Neural progenitor cell (in vitro differentiated cells): ENCODE results near the gene BRWD1. TPM values are rescaled to one million over a fixed set of nuclear protein-coding genes. Genes with fewer than 3 reads are reported as not detected.

ENCODE experiments used
- DNase-seq: peaks from one replicate; pipeline ENCODE4 v3.0.0-alpha.2; 2016; ENCODE audit warnings: low spot score
- H2AFZ ChIP-seq: fragments of 200-600 bp; sonication (generic); replicated peaks from 2 replicates; pipeline ENCODE4 v1.6.1; 2016; ENCODE audit warnings: antibody characterized with exemption
- H3F3A ChIP-seq: fragments of 200-600 bp; sonication (generic); 2 replicates; pipeline ENCODE4 v1.6.1; 2016; ENCODE audit warnings: antibody characterized with exemption, low read depth
- H3K27ac ChIP-seq: fragments of 200-600 bp; sonication (generic); 2 replicates; pipeline ENCODE4 v1.5.1; 2016; ENCODE audit warnings: mild to moderate bottlenecking
- H3K27me3 ChIP-seq: fragments of 200-600 bp; sonication (generic); 2 replicates; pipeline ENCODE4 v1.6.1; 2016; ENCODE audit warnings: mild to moderate bottlenecking, moderate library complexity
- H3K36me3 ChIP-seq: fragments of 200-600 bp; sonication (generic); 2 replicates; pipeline ENCODE4 v1.5.1; 2016
- H3K4me1 ChIP-seq: fragments of 200-600 bp; sonication (generic); 2 replicates; pipeline ENCODE4 v1.6.1; 2016; ENCODE audit warnings: mixed run types
- H3K4me2 ChIP-seq: fragments of 200-600 bp; sonication (generic); 2 replicates; pipeline ENCODE4 v1.6.1; 2016
- H3K4me3 ChIP-seq: fragments of 200-600 bp; sonication (generic); 2 replicates; pipeline ENCODE4 v1.5.1; 2016
- H3K79me2 ChIP-seq: fragments of 200-600 bp; sonication (generic); 2 replicates; pipeline ENCODE4 v1.6.1; 2016; ENCODE audit warnings: low read depth
- H3K9ac ChIP-seq: fragments of 200-600 bp; sonication (generic); 2 replicates; pipeline ENCODE4 v1.6.1; 2016
- H3K9me3 ChIP-seq: fragments of 200-600 bp; sonication (generic); 2 replicates; pipeline ENCODE4 v1.5.1; 2016; ENCODE audit warnings: low read depth
- H4K20me1 ChIP-seq: fragments of 200-600 bp; sonication (generic); 2 replicates; pipeline ENCODE4 v1.6.1; 2016; ENCODE audit warnings: low read depth
- H3K27ac Mint-ChIP-seq: 3 replicates; pipeline ENCODE4 v1.8.0; 2021; ENCODE audit warnings: mixed read lengths
- H3K27me3 Mint-ChIP-seq: 2 replicates; pipeline ENCODE4 v1.8.0; 2022; ENCODE audit warnings: low read depth, mild to moderate bottlenecking, inconsistent platforms, moderate library complexity, mixed read lengths; ENCODE audit not compliant: insufficient read depth
- H3K36me3 Mint-ChIP-seq: 3 replicates; pipeline ENCODE4 v1.8.0; 2021; ENCODE audit warnings: mixed read lengths
- H3K4me1 Mint-ChIP-seq: 3 replicates; pipeline ENCODE4 v1.8.0; 2021; ENCODE audit warnings: mixed read lengths
- H3K4me3 Mint-ChIP-seq: 3 replicates; pipeline ENCODE4 v1.8.0; 2021; ENCODE audit warnings: mild to moderate bottlenecking, moderate library complexity, mixed read lengths
- H3K9me3 Mint-ChIP-seq: 3 replicates; pipeline ENCODE4 v1.8.0; 2020; ENCODE audit warnings: mixed read lengths
- CTCF ChIP-seq: fragments of 200-600 bp; sonication (generic); IDR thresholded peaks from 2 replicates; pipeline ENCODE4 v1.5.1; 2017; ENCODE audit warnings: antibody characterized with exemption, mild to moderate bottlenecking
- EZH2 ChIP-seq: fragments of 200-600 bp; sonication (generic); IDR thresholded peaks from 2 replicates; pipeline ENCODE4 v1.6.1; 2017; ENCODE audit warnings: antibody characterized with exemption, mild to moderate bottlenecking, moderate library complexity
- EZH2phosphoT487 ChIP-seq: fragments of 200-600 bp; sonication (generic); IDR thresholded peaks from 2 replicates; pipeline ENCODE4 v1.6.1; 2017; ENCODE audit warnings: antibody characterized with exemption
- total RNA-seq: library from RNA; depleted of rRNA; stranded (reverse); fragments of >200 nt; gene quantifications from 2 replicates; pipeline ENCODE4 v1.2.3, GENCODE V29; 2015; ENCODE audit warnings: low replicate concordance

BRWD1 gene
- total RNA-seq, 1 donor from 2014 or later: 130 TPM

GRCh38 chr21:39315603-39316445 lies 2.4 kb upstream of the BRWD1 start:
- Histone ChIP-seq H3K4me3 (no peak overlapping the region), H4K20me1 (peaks cover 14% of the 10 kb centered on the region), H2AFZ (no peak overlapping the region), H3K79me2 (peaks cover 40% of the 10 kb centered on the region), H3F3A (peaks cover 9% of the 10 kb centered on the region), H3K4me2 (no peak overlapping the region), H3K9me3 (no peaks in the 10 kb centered on the region), H3K36me3 (no peaks in the 10 kb centered on the region), H3K27me3 (no peaks in the 10 kb centered on the region), H3K9ac (no peak overlapping the region), H3K4me1 (peaks cover 11% of the 10 kb centered on the region), H3K27ac (no peak overlapping the region)
- TF ChIP-seq EZH2: no peak
- TF ChIP-seq CTCF: no peak
- no peak for TF ChIP-seq EZH2phosphoT487
- peaks cover 10% of the 10 kb centered on the region for H3K27me3 Mint-ChIP-seq
- H3K4me1 Mint-ChIP-seq: peaks cover 12% of the 10 kb centered on the region
- no peaks in the 10 kb centered on the region for H3K9me3 Mint-ChIP-seq
- no peak for DNase-seq
- no peak overlapping the region for H3K27ac Mint-ChIP-seq
- peaks cover 19% of the 10 kb centered on the region for H3K36me3 Mint-ChIP-seq
- peak overlapping the region; percentile 3 for H3K4me3 Mint-ChIP-seq

GRCh38 chr21:39314143-39315027 lies 953 bp upstream of the BRWD1 start:
- Histone ChIP-seq H3F3A (peaks cover 9% of the 10 kb centered on the region), H2AFZ (peak overlapping the region; percentile 91), H3K9ac (peak overlapping the region; percentile 96), H3K4me3 (peak overlapping the region; percentile 93), H3K9me3 (no peaks in the 10 kb centered on the region), H3K27me3 (no peaks in the 10 kb centered on the region), H4K20me1 (peaks cover 21% of the 10 kb centered on the region), H3K4me2 (peak overlapping the region; percentile 79), H3K79me2 (peaks cover 54% of the 10 kb centered on the region), H3K27ac (peak overlapping the region; percentile 99), H3K36me3 (peaks cover 7% of the 10 kb centered on the region), H3K4me1 (peaks cover 11% of the 10 kb centered on the region)
- Mint-ChIP-seq H3K4me3 (peak overlapping the region; percentile 95), H3K27ac (peak overlapping the region; percentile 98), H3K4me1 (peaks cover 12% of the 10 kb centered on the region), H3K9me3 (no peaks in the 10 kb centered on the region), H3K27me3 (peaks cover 9% of the 10 kb centered on the region), H3K36me3 (peaks cover 27% of the 10 kb centered on the region)
- DNase-seq: no peak
- no peak for TF ChIP-seq CTCF
- TF ChIP-seq EZH2: no peak

- H3K4me3 ChIP-seq: peak overlapping the region; percentile 93
- H3K9me3 ChIP-seq: no peaks in the 10 kb centered on the region
- H3F3A ChIP-seq: peaks cover 9% of the 10 kb centered on the region
- peak; percentile 58 for DNase-seq
- Mint-ChIP-seq H3K4me1 (peaks cover 16% of the 10 kb centered on the region), H3K27ac (no peak overlapping the region), H3K4me3 (peak overlapping the region; percentile 95), H3K27me3 (peaks cover 9% of the 10 kb centered on the region), H3K36me3 (peaks cover 32% of the 10 kb centered on the region), H3K9me3 (no peaks in the 10 kb centered on the region)
- TF ChIP-seq EZH2phosphoT487 (no peak), EZH2 (no peak), CTCF (no peak)
- H3K4me1 ChIP-seq: peaks cover 11% of the 10 kb centered on the region
- peaks cover 34% of the 10 kb centered on the region for H4K20me1 ChIP-seq
- peak overlapping the region; percentile 96 for H3K9ac ChIP-seq
- no peak overlapping the region for H2AFZ ChIP-seq
- no peaks in the 10 kb centered on the region for H3K27me3 ChIP-seq
- peak overlapping the region; percentile 79 for H3K4me2 ChIP-seq
- H3K79me2 ChIP-seq: peaks cover 67% of the 10 kb centered on the region
- H3K27ac ChIP-seq: peak overlapping the region; percentile 99
- peaks cover 7% of the 10 kb centered on the region for H3K36me3 ChIP-seq
These were observed 326 bp downstream of the BRWD1 start for GRCh38 chr21:39313042-39313570.
